HepG2 (cell line): ENCODE measurements around the gene CFL1. TPM values are rescaled to one million over a fixed set of nuclear protein-coding genes. Genes with fewer than 3 reads are reported as not detected.

ENCODE experiments used
- ATAC-seq: fragments of 200-7000 bp; cut with Tn5 transposase; 3 replicates; pipeline ENCODE4 v1.9.1; 2020; ENCODE audit warnings: mild to moderate bottlenecking, moderate library complexity
- BruUV-seq: library from RNA; stranded (reverse); fragments of 400-500 nt; replicated peaks from 2 replicates; lab custom pipeline; 2021; lab: Mats Ljungman, UMichigan
- CTCF ChIA-PET: fragments of 300-600 bp; formaldehyde crosslinking; extraction: SDS; loops from one replicate; lab custom pipeline; 2021; ENCODE audit warnings: low total read pairs, inconsistent platforms, low intra/inter-chr PET ratio; lab: Yijun Ruan, JAX
- POLR2A ChIA-PET: fragments of 350-600 bp; sonication (Branson Sonifier 250); formaldehyde crosslinking; loops from one replicate; lab custom pipeline; 2020; ENCODE audit warnings: antibody characterized with exemption, inconsistent platforms; lab: Yijun Ruan, JAX
- DNase-seq: peaks from one replicate; pipeline ENCODE4 v3.0.0-alpha.2; 2015; ENCODE audit warnings: low spot score
- FAIRE-seq: peaks from 3 replicates; lab custom pipeline; 2011; peaks lifted over from hg19 to GRCh38; lab: Jason Lieb, UNC
- H2AFZ ChIP-seq: one replicate; pipeline ENCODE4 v1.6.1; 2011; ENCODE audit warnings: low read length, inconsistent platforms
- H3K27ac ChIP-seq: fragments of 300-600 bp; 3 replicates; pipeline ENCODE4 v1.8.0; 2011; ENCODE audit warnings: mixed run types, mild to moderate bottlenecking, mixed read lengths, low read length, inconsistent platforms; ENCODE audit not compliant: insufficient read depth; ENCODE audit errors: extremely low read length
- H3K27me3 ChIP-seq, 2 experiments: fragments of 200-600 bp in 1 of 2; 2 replicates in 1 of 2; 3 replicates in 1 of 2; pipeline versions ENCODE4 v1.6.0 to v1.8.0; 2011; ENCODE audit warnings: low read length in 2 of 2, mild to moderate bottlenecking in 2 of 2, moderate library complexity in 2 of 2, inconsistent platforms in 1 of 2; ENCODE audit not compliant: insufficient read depth in 2 of 2, control insufficient read depth in 1 of 2
- H3K36me3 ChIP-seq, 2 experiments: fragments of 200-600 bp in 1 of 2; replicated peaks in 1 of 2; 2 replicates in 1 of 2; 3 replicates in 1 of 2; pipeline versions ENCODE4 v1.5.1 to v1.8.0; 2011; ENCODE audit warnings: low read length in 2 of 2, inconsistent platforms in 1 of 2; ENCODE audit not compliant: insufficient read depth in 2 of 2, control insufficient read depth in 1 of 2
- H3K4me1 ChIP-seq: 2 replicates; pipeline ENCODE4 v1.5.1; 2012; ENCODE audit warnings: low read length, inconsistent platforms; ENCODE audit not compliant: insufficient read depth
- H3K4me2 ChIP-seq: 2 replicates; pipeline ENCODE4 v1.6.0; 2011; ENCODE audit warnings: low read depth, low read length, inconsistent platforms
- H3K4me3 ChIP-seq, 3 experiments: fragments of 200-600 bp in 1 of 3; sonication (generic), shearing (Covaris generic) in 1 of 3; replicated peaks in 1 of 3; 2 replicates each; pipeline ENCODE4 v1.5.1; 2011 to 2016; ENCODE audit warnings: low read length in 3 of 3, inconsistent platforms in 2 of 3, low read depth in 2 of 3, mild to moderate bottlenecking in 2 of 3, control low read depth in 1 of 3, mixed read lengths in 1 of 3; ENCODE audit not compliant: insufficient read depth in 1 of 3
- H3K79me2 ChIP-seq: one replicate; pipeline ENCODE4 v1.6.1; 2011; ENCODE audit warnings: low read length, inconsistent platforms; ENCODE audit not compliant: insufficient read depth
- H3K9ac ChIP-seq: 2 replicates; pipeline ENCODE4 v1.6.0; 2011; ENCODE audit warnings: mild to moderate bottlenecking, low read depth, low read length, inconsistent platforms; ENCODE audit not compliant: insufficient read depth
- H3K9me3 ChIP-seq: 2 replicates; pipeline ENCODE4 v1.5.1; 2012; ENCODE audit warnings: mild to moderate bottlenecking, low read length
- H4K20me1 ChIP-seq: 2 replicates; pipeline ENCODE4 v1.6.0; 2011; ENCODE audit warnings: inconsistent platforms, mild to moderate bottlenecking, low read length, moderate library complexity; ENCODE audit not compliant: insufficient read depth
- ATAD3A ChIP-seq: sonication (generic); formaldehyde crosslinking; IDR thresholded peaks from 2 replicates; pipeline ENCODE4 v1.4.0; 2020; ENCODE audit warnings: missing genetic modification reagents
- BHLHE40 ChIP-seq: IDR thresholded peaks from 2 replicates; pipeline ENCODE4 v1.6.1; 2011; ENCODE audit warnings: low read length, improper control_type of control experiment
- EP300 ChIP-seq, 3 experiments: sonication (generic) in 1 of 3; formaldehyde crosslinking in 1 of 3; IDR thresholded peaks; 2 replicates each; pipeline versions ENCODE4 v1.5.1 to v1.6.1; 2011 to 2020; ENCODE audit warnings: low read depth in 2 of 3, low read length in 2 of 3, borderline replicate concordance in 1 of 3, improper control_type of control experiment in 1 of 3, mild to moderate bottlenecking in 1 of 3, missing genetic modification reagents in 1 of 3, moderate library complexity in 1 of 3
- FOSL2 ChIP-seq: sonication (generic); formaldehyde crosslinking; IDR thresholded peaks from 2 replicates; pipeline ENCODE4 v1.4.0; 2020; ENCODE audit warnings: missing genetic modification reagents
- GABPB1 ChIP-seq: IDR thresholded peaks from 2 replicates; pipeline ENCODE4 v1.6.1; 2016; ENCODE audit warnings: mild to moderate bottlenecking, missing genetic modification reagents, moderate library complexity, missing compliant biosample characterization
- GATAD2A ChIP-seq: IDR thresholded peaks from 2 replicates; pipeline ENCODE4 v1.6.1; 2016
- HOXA5 ChIP-seq: sonication (generic); formaldehyde crosslinking; IDR thresholded peaks from 2 replicates; pipeline ENCODE4 v1.4.0; 2020; ENCODE audit warnings: missing genetic modification reagents
- MAFG ChIP-seq: sonication (generic); formaldehyde crosslinking; IDR thresholded peaks from 2 replicates; pipeline ENCODE4 v1.5.1; 2020; ENCODE audit warnings: mild to moderate bottlenecking, missing genetic modification reagents
- NR2F6 ChIP-seq, 2 experiments: IDR thresholded peaks; 2 replicates each; pipeline ENCODE4 v1.6.1; 2016; ENCODE audit warnings: antibody characterized with exemption in 1 of 2, mild to moderate bottlenecking in 1 of 2
- SAP130 ChIP-seq: IDR thresholded peaks from 2 replicates; pipeline ENCODE4 v1.6.1; 2016; ENCODE audit warnings: low read depth
- SRY ChIP-seq: sonication (generic); formaldehyde crosslinking; IDR thresholded peaks from 2 replicates; pipeline ENCODE4 v1.8.0; 2022; ENCODE audit warnings: mild to moderate bottlenecking, missing genetic modification reagents
- STAT5B ChIP-seq: sonication (generic); formaldehyde crosslinking; IDR thresholded peaks from 2 replicates; pipeline ENCODE4 v1.4.0; 2020; ENCODE audit warnings: missing genetic modification reagents
- XRCC5 ChIP-seq: fragments of 200-400 bp; formaldehyde crosslinking; optimal IDR thresholded peaks from 2 replicates; pipeline ENCODE3; 2017; ENCODE audit warnings: mild to moderate bottlenecking, low read length
- ZNF263 ChIP-seq: sonication (generic); formaldehyde crosslinking; IDR thresholded peaks from 2 replicates; pipeline ENCODE4 v1.4.0; 2020; ENCODE audit warnings: missing genetic modification reagents
- ZNF276 ChIP-seq: sonication (generic); formaldehyde crosslinking; IDR thresholded peaks from 2 replicates; pipeline ENCODE4 v1.4.0; 2020; ENCODE audit warnings: mild to moderate bottlenecking, low read depth, missing genetic modification reagents
- ZNF468 ChIP-seq: sonication (generic); formaldehyde crosslinking; IDR thresholded peaks from 2 replicates; pipeline ENCODE4 v1.8.0; 2022; ENCODE audit warnings: mild to moderate bottlenecking, moderate library complexity, missing genetic modification reagents
- ZNF598 ChIP-seq: sonication (generic); formaldehyde crosslinking; IDR thresholded peaks from 2 replicates; pipeline ENCODE4 v1.5.1; 2020; ENCODE audit warnings: mild to moderate bottlenecking, missing genetic modification reagents, borderline replicate concordance
- WGBS: methylation state at CpG from one replicate; pipeline ENCODE4 v1.1.6; 2017; ENCODE audit warnings: low lambda C conversion rate; 5-methylcytosine and 5-hydroxymethylcytosine counted together
- in situ Hi-C: cut with HindIII; loops from 2 replicates; pipeline ENCODE4 v1.10.0; 2017; ENCODE audit warnings: low pct_unique_long_range_greater_than_20kb; ENCODE audit not compliant: extremely low pct_ligation_motif_present
- intact Hi-C: fragments of 100-400 bp; cut with micrococcal nuclease; formaldehyde crosslinking; loops from one replicate; pipeline ENCODE4 v1.10.0; 2022; ENCODE audit not compliant: unreplicated experiment
- polyA plus RNA-seq, 8 experiments: library from polyadenylated mRNA; depleted of rRNA in 3 of 8; stranded (reverse) in 7 of 8; unstranded in 1 of 8; fragments of >200 nt; fragmentation: Illumina TruSeq in 4 of 8; extraction: Trizol in 4 of 8; gene quantifications; 2 replicates each; pipeline versions ENCODE4 v1.2.1 to v1.2.3, GENCODE V29; 2011 to 2016; ENCODE audit warnings: low read depth in 4 of 8, missing spikeins in 1 of 8, mixed read lengths in 1 of 8; ENCODE audit not compliant: insufficient read depth in 1 of 8
- total RNA-seq, 5 experiments: library from RNA; depleted of rRNA; stranded (reverse); fragments of >200 nt; fragmentation: Illumina TruSeq; extraction: Trizol; gene quantifications; 2 replicates each; pipeline ENCODE4 v1.2.3, GENCODE V29; 2016; ENCODE audit warnings: low read depth in 1 of 5

Gene CFL1
- total and polyA plus RNA-seq, 2 of the 13 experiments (the other 11 are each of a cell fraction or from before 2014, with no cell fraction given) = 379 to 383 TPM

GRCh38 chr11:65903068-65903481 is 45.1 kb upstream of the CFL1 start (continued):
- TF ChIP-seq NR2F6 (IDR thresholded peaks at IDR 0.05) (peak; percentile 45; the same call in 1 of the 2 replicates), NR2F6 (CRISPR knock-in tag; IDR thresholded peaks at IDR 0.05) (peak; percentile 61), ZNF276 (CRISPR knock-in tag) (no peak), XRCC5 (peak; percentile 28), FOSL2 (CRISPR knock-in tag) (peak; percentile 73), SAP130 (peak; percentile 52; the same call in 1 of the 2 replicates), MAFG (CRISPR knock-in tag) (no peak), EP300 (IDR thresholded peaks at IDR 0.05; ENCODE audit: low read depth in 2 of 2, low read length in 2 of 2) (0 out of 4 replicates have a peak, but pooled peaks of 1 of the 2 experiments have one; percentile 15), EP300 (CRISPR knock-in tag; IDR thresholded peaks at IDR 0.05; ENCODE audit: borderline replicate concordance) (peak; percentile 63; the same call in 1 of the 2 replicates), ZNF263 (CRISPR knock-in tag) (peak; percentile 45; the same call in 1 of the 2 replicates), GATAD2A (0 out of 2 replicates have a peak, but pooled peaks have one; percentile 12), ATAD3A (CRISPR knock-in tag) (no peak), GABPB1 (CRISPR knock-in tag) (0 out of 2 replicates have a peak, but pooled peaks have one; percentile 11), BHLHE40 (peak; percentile 27; the same call in 1 of the 2 replicates), ZNF468 (CRISPR knock-in tag) (no peak)

GRCh38 chr11:65900899-65901180 is 42.9 kb upstream of the CFL1 start:
- Histone ChIP-seq H2AFZ (no peak overlapping the region), H3K4me3 (no peak overlapping the region; a peak in 1 of 6 replicates), H3K9me3 (no peaks in the 10 kb centered on the region), H3K4me2 (peak overlapping the region; percentile 93), H3K27me3 (no peaks in the 10 kb centered on the region; a peak in 1 of 5 replicates), H3K9ac (no peak overlapping the region), H4K20me1 (no peaks in the 10 kb centered on the region), H3K4me1 (peaks cover 55% of the 10 kb centered on the region), H3K36me3 (peaks cover 6 to 12% of the 10 kb centered on the region in 2 experiments; a peak in 4 of 5 replicates), H3K27ac (no peak overlapping the region), H3K79me2 (peaks cover 28% of the 10 kb centered on the region)
- ATAC-seq = no peak
- in situ Hi-C loops (no loop called here), intact Hi-C loops (no loop called here)
- TF ChIP-seq HOXA5 (CRISPR knock-in tag) (no peak), ZNF598 (no peak), SRY (CRISPR knock-in tag) (0 out of 2 replicates have a peak, but pooled peaks have one; percentile 3), STAT5B (CRISPR knock-in tag) (no peak)
- 77% methylated on average over 11 of the region's 11 CpGs for WGBS
- no peak for DNase-seq
- CTCF ChIA-PET = interaction anchor here (1.6 kb wide), 1 partner anchor 16 kb away, joined by 3 read pairs; no protein-coding TSS in a partner anchor
- TSS peak; percentile 71 for BruUV-seq
- POLR2A ChIA-PET = interaction anchor here (1.0 to 6.2 kb wide), 7 partner anchors 8 to 46 kb away, joined by 3 to 95 read pairs (median 6); partner anchors contain the start of genes C11orf68, CCDC85B, CFL1 and FIBP
- FAIRE-seq = no peak
